GM19239 (cell line): Measurements from ENCODE around the gene PDE9A.

ENCODE experiments used
- DNase-seq: peaks from one replicate; pipeline ENCODE4 v3.0.0; 2011; ENCODE audit warnings: low spot score; ENCODE audit not compliant: insufficient read length
- FAIRE-seq: peaks from 2 replicates; lab custom pipeline; 2011; peaks lifted over from hg19 to GRCh38; lab: Jason Lieb, UNC

Gene PDE9A

DNA sequence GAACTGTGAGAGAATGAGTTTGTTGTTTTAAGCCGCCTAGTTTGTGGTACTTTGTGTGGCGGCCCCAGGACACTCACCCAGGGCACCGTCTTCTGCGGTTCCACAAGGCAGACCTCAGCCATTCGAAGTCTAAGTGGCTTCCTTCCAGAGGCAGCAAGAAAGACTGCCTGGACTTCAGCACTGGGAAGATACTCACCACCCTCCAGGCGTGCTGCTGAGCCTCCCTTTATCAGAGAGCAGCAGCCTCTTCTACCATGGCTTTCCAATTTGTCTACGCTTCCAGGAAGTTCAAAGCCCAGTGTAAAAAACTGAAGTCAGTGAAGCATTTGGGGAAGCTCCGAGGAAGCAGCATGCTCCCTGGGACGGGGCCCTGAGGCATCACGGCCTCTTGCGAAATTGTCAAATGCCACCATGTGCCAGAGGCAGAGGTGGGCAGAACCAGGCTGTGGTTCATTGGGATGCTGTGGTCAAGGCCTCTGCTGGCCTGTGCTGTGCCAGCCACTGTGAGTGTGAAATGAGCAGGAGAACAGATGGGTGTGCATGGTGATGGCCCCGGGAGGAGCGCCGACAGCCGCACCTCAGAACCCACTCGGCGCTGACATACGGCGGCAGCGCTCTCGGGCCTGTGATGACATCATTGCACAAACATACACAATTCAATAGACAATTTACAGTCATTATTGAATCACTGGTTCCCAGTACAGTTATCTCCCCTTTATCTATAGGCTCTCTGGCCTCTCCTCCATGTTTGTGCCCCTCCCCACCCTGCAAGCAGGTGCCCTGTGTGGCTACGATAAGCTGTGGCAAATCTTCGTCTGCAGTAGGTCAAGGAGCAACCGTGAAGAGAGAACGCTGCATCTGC, 110.4 kb downstream of the PDE9A start:
- DNase-seq (no peak), FAIRE-seq (no peak)

DNA sequence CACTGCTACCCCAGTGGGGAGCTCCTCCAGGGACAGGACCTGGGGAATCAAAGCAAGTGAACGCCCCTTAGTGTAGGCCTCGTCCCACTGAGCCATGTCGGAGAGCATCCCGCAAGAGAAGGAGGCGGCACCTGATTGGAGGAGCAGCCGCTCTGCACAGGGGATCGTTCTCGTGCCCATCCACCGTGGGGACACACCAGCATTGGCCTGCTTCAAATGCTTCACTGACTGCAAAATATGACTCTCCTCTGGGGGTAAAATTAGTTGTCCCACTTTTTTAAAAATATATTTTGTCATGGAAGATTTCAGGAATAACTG, 111.0 kb downstream of the PDE9A start:
- DNase-seq (no peak), FAIRE-seq (no peak)

DNA sequence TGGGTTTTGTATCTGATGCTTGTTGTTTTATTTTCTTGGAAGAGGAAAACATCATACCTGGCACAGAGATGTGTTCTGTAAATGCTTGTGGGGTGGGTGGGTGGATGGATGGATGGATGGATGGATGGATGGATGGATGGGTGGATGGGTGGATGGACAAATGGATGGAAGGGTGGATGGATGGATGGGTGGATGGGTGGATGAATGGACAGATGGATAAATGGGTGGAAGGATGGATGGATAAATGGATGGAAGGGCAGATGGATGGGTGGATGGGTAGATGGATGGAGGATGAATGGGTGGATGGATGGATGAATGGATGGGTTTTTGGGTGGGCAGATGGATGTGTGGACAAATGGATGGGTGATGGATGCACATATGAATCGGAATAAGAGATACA, 111.5 kb downstream of the PDE9A start:
- DNase-seq, result no peak
- no peak for FAIRE-seq

DNA sequence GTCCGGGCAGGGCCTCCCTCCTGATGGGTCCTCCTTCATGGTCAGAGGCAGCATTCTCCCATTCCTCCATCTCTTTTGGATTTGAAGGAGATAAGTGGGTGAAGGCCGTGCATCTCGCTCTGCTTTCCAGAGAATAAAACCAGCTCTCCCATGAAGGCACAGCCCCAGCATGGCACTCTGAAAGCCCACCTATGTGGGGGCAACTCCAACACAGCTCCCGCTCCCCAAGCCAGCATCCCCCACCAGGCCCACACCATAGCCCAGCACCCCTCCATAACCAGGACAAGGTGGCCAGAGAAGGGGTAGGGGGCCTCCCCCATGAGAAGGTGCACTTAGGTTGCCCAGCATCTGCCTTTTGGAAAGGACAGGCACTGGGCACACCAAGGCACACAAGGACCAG, 112.2 kb downstream of the PDE9A start:
- no peak for FAIRE-seq
- DNase-seq, result no peak

DNA sequence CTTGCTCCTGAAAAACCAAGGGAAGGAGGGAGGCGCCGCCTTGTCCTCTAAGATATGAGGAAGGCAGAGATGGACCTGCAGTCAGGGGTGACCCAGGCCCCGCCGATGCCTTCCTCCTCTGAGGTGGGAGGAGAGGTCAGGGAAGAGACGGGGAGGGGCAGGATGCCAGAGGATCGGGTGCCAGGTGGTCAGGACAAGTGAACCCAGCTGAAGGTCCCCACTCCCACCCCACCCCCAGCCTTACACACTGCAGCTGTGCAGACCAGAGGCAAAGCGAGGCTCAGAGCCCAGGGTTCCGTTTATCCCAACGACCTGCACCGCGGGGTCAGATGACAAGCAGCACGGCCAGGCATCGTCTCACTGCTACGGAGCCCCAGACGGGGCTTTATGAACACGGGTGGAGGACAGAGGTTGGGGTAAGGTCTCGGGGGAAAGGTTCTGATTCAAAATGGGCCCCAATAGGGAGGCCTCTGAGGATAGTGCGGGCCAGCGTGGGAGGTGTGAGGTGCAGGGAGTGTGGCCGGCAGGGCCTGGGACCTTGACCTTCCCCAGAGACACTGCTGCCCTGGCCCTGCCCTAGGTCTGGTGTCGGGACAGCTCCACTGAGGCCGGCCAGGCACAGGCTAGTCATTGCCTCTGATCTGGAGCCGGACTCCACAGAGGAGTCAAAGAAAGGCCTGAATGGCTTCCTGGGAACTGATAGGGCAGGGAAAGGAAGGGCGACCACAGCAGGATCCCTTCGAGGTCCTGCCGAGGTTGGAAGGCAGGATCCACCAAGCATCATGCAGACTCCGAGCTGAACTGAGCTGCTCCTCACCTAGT, 113.5 kb downstream of the PDE9A start:
- DNase-seq, result no peak
- FAIRE-seq, result no peak

DNA sequence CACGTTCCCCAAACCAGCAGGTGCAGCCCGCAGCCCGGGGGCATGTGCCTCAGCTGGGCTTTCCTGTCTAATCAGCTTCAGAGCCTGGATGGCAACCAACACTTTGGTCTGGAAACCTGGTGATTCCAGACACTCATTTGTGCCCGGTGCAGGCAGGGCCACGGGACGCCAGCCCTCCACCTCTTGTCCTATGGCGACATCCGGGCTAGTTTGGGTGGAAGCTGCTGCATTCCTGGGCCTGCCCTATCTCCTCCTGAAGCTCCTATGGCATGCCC, 114.1 kb downstream of the PDE9A start:
- DNase-seq (no peak), FAIRE-seq (no peak)

DNA sequence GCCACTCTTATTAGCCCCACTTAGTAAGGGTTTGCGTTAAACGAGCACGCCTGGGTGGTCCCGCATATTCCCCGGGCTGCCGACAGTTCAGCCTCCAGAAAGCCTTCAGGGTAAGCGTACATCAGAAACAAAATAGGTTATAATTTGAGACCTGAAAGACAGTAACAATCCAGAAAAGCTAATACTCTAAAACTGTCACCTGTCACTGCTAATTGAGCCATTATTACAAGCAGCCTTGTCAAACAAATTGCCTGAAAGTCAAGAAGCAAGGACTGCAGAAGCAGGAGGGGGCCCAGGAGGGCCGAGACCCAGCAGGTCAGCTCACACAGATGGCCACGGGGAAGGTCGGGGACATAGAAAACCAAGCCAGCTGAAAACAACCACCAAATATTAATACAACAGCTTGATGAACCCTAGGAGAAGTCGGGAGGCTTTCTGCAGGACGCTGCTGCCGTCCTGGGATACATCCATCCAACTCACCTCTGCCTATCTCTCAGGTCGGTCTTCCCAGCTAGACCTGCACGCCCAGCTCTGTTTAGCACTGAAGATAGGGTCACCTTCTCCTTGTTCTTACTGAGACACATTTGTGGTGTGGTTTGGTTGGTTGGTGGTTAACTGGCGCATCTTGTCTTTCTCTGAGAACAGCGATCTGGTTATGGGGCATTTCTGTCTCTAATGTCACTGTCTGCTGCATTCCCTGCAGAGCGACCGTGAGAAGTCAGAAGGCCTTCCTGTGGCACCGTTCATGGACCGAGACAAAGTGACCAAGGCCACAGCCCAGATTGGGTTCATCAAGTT, 115.1 kb downstream of the PDE9A start:
- no peak for FAIRE-seq

DNA sequence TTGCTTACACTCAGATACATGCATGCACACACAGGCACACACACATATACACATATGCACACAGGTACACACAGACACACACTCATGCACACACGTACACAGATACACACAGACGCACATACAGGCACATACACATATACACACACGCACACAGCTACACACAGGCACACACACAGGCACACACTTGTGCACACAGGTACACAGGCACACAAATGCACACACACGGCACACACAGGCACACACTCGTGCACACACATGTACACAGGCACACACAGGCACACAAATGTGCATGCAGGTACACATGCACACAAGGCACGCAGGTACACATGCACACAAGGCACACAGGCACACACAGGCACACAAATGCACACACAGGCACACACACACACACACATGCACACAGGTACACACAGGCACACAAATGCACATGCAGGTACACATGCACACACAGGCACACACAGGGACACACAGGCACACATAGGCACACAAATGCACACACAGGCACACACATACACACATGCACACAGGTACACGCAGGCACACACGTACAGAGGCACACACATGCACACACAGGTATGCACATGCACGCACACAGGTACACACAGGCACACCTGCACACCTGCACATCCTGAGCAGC, 115.9 kb downstream of the PDE9A start:
- FAIRE-seq (no peak), DNase-seq (no peak)

More for the DNA sequence above, 115.1 kb downstream of the PDE9A start:
- no peak for DNase-seq

DNA sequence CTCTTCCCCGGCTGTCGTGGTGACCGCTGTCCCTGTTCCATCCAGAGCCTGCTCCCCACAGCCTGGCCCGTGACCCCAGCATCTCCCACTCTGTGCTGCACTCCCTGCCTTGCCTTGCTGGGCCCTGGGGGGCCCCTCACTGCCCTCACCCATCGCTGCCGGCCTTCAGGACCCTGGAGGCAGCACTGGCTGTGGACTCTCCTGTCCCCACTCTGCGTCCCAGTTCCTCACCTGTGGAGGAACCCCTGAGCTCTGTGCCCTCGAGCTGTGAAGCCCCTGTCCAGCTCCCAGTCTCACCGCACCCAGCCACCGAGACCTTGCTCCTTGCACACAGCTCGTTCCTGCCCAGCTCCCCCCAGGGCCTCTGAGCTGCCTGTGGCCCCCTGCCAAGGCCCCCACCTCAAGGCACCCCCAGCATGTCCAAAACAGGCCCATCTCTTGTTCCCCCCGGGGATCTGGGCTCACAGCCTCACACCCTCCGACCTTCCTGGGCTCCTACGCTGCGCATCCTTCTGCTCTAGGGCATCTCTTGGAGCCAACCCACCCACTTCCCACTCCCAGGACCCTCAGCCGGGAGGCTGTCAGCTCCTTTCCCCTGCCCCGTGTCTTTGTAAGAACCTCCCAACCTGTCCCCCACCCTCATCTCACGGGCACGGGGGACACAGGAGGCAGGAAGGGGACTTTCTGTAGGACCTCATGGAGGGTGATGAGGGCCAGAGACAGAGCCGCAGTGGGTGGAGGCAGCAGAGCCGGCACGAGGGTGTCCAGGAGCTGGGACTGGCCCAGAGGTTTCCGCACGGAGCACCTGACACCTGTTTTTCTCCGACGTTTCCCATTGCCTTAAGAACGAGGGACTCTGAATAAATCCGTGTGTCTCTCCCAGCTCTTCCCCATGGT, 116.6 kb downstream of the PDE9A start:
- FAIRE-seq (no peak), DNase-seq (no peak)

DNA sequence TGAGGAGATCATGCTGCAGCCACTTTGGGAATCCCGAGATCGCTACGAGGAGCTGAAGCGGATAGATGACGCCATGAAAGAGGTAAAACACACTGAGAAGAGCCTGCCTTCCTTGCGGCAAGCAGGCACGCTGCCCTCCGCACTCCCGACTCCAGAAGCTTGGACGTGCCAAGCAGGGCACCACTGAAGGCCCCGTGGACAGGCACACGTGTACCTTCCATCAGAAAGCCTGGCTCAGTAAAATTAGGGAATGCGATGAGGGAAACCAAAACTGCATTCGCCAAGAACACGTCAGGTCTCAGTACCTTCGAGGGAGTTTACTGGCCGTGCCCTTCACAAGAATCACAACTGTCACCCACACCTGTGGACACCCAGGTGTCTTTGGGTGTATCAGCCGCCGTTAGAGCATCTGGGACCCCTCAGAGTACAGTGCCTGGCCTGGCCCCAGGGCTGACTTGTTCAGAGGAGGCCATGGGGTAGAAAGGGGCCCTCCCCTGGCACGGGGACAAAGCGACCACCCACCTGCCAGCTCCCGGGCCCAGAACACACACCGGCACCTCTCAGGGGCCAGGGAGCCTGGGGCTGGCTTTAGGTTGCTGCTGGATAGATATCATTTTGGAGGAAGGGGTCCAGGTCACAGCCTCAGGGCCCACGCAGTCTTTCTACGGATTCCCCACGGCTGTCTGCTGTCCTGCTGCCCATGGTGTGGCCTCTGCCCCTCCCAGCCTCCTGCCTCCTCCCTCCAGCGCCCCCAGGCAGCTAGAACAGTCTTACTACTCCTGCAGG, 117.5 kb downstream of the PDE9A start:
- FAIRE-seq (no peak), DNase-seq (no peak)

DNA sequence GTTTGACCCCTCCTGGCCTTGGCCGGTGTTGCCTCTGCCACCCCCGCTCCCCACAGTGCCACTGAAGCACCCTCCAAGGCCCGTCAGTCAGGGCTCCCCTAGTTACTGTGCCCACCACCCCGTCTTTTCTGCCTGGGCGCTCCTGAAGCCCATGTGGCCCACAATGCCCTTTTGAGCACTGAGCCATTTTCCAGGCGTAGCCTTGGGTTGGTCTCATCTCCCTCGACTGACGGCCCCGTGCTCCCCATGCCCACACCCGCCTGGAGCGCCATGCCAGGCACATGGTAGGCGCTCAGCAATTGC, 118.0 kb downstream of the PDE9A start:
- FAIRE-seq (no peak), DNase-seq (no peak)

DNA sequence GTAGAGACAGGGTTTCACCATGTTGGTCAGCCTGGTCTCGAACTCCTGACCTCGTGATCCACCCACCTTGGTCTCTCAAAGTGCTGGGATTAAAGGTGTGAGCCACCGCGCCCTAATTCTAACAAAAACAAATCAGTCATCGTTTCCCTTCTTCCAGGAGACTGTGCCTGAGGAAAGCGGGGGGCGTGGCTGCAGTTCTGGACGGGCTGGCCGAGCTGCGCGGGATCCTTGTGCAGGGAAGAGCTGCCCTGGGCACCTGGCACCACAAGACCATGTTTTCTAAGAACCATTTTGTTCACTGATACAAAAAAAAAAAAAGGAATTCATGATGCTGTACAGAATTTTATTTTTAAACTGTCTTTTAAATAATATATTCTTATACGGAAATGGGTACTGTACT, 121.7 kb downstream of the PDE9A start:
- DNase-seq (no peak), FAIRE-seq (no peak)

DNA sequence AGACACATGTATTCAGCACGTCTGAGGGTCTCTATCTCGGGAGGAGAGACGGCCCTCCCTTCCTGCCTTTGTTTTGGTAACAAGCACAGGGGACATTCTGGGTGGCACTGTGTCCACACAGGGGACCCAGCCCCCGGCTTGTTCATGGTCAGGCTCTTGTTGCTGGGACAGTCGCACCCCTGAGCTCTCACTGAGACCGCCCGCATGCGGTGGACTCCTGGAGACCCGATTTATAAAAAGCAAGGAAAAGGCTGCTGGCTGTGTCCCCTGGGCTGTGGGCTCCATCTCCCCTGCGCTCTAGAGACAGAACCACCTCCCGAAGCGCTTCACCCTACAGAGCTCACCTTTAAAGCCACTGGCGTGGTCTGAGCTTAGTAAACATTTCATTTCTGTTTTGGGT, 122.5 kb downstream of the PDE9A start:
- no peak for DNase-seq
- no peak for FAIRE-seq

DNA sequence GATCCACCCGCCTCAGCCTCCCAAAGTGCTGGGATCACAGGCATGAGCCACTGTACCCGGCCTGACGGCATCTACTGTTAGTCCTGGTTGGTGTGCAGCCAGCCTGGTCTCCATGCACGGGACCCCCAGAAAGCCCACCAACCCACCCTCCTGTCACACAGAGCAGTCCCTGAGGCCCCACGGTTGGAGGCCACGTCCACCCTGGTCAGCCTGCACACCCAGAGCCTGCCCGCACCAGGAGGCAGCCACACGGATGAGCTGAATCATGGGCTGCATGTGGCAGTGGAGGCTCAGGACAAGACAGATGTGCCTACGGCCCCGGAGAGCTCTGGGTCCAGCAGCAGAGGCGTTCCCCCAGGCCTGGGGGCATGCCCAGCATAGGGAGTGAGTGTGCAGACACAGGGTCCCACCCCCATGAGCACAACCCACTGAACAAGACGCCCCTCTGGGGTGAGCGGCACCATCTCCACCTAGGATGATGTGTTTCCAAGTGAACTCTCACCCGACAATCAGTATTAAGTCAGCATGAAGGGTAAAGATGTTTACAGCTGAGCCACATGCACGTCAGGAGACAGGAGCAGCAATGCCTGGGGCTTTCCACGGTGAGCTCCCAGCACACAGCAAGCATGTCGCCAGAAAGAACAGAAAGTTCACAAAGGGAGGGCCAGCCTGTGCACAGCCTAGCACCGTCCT, 123.8 kb downstream of the PDE9A start:
- DNase-seq, result no peak
- no peak for FAIRE-seq

DNA sequence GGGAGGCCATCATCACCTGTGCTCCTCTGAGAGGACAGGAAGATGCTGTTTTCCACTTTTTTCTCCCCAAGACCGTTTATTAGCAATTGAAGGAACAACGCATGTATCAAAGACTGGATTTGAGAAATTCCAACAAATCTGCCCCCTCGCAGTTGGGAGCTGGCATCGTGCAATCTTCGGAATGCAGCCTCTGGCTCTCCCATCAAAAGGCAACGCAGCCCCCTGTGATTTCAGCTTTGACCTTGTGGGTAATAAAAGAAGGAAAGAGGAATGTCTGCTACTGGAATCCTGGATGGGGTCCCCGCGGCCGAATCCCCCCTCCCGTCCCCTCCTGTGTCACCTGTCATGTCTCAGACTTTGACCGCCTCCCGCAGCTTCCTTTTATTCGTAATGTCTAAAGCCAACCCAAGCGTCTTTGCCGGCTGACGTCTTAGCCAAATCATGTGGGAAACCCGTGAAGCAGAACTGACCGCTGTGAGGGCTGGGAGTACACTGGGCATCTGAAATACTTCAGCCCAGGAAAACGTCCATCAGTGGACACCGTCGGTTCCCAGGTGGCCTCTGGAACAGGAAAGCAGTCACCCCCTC, 124.4 kb downstream of the PDE9A start:
- DNase-seq (no peak), FAIRE-seq (no peak)

DNA sequence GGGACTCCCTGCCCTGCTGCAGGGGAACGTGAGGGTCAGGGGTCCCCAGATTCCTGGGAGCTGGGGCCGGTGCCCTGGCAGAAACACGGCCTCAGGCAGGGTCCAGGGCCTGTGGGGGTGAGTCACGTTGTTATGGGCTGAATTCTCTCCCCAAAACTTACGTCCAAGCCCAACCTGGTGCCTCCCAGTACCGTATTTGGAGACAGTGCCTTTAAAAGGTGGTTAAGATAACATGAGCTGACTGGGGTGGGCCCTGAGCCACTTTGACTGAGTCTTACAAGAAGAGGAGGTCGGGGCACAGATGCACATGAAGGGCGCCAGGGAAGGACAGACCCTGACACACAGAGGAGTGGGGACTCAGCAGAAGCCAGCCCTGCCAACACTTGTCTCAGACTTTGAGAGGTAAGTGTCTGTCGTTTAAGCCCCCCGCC, 126.0 kb downstream of the PDE9A start:
- DNase-seq, result no peak
- FAIRE-seq, result no peak

DNA sequence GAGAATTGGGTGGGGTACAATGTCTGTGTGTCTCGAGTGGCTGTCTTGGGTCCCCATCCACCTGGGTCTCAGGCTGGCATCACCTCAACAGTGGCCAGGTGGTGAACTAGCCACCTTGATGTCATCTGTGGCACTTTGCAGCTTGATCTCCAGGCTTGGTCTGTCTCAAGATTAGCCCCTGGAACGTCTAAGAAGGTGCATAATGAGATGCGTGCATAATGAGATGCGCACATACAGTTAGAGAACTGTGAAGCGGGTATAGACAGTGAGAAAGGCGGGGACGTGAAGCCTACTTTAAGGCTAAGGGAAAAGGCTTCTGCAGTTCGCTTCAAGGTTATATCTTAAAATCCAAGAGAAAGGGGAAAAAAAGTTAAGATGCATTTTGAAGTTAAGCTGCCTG, 127.2 kb downstream of the PDE9A start:
- no peak for FAIRE-seq
- DNase-seq, result no peak
